Fibroblast of skin of scalp (primary cell): ENCODE data around the gene FOXP1.
A peak's percentile ranks its signal among the peaks of the same experiment; 100 is the strongest.
"Not testable (repeated sequence)": the region's sequence is repeated elsewhere in the genome, so short reads cannot be mapped to it uniquely, and the experiment has no call there.

Experiments used
- DNase-seq: peaks from one replicate; pipeline ENCODE4 v3.0.0-alpha.2; 2013

Gene FOXP1

GRCh38 chr3:71447803-71448202 is 135.7 kb downstream of the FOXP1 start:
- no peak for DNase-seq

DNA sequence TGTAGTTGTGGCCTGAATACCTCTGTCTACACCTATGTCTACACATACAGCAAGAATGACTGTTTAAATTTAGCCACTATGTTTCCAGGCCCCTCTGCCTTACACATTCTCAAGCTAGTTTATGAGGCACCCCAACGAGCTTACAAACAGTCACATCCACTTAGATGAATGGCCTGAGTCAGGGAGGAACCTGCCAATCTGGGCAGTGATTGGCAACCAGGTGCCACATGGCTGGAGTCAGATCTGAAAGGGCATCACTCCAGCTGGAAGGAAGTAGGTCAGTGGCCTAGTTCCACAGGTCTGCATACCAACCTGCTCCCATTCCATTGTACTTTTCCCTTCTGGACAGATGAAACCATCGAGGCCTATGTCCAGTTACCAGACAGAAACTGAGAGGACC is 136.3 kb downstream of the FOXP1 start:
- DNase-seq = no peak

DNA sequence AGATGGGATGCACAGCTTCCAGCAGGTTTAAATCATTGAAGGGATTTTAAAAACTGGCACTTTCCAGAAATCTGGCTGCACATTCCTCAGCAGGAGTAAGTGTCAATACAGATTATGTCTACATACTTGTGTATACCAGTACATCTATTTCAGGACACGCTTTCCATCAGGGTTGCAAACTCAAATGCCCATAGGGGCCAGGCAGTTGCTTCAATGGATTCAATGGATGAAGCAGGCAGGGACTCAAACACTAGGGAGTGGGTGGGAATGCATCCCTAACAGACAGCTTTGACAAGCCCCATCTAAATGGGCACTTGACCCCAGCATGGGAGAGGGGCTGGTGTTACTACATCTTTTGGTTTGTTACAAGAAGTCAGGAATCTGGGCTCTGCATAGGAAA is 136.8 kb downstream of the FOXP1 start:
- DNase-seq = no peak

GRCh38 chr3:71446260-71446659 is 137.3 kb downstream of the FOXP1 start:
- no peak for DNase-seq

- no peak for DNase-seq
Observed at GRCh38 chr3:71444861-71445259, 138.7 kb downstream of the FOXP1 start.

DNA sequence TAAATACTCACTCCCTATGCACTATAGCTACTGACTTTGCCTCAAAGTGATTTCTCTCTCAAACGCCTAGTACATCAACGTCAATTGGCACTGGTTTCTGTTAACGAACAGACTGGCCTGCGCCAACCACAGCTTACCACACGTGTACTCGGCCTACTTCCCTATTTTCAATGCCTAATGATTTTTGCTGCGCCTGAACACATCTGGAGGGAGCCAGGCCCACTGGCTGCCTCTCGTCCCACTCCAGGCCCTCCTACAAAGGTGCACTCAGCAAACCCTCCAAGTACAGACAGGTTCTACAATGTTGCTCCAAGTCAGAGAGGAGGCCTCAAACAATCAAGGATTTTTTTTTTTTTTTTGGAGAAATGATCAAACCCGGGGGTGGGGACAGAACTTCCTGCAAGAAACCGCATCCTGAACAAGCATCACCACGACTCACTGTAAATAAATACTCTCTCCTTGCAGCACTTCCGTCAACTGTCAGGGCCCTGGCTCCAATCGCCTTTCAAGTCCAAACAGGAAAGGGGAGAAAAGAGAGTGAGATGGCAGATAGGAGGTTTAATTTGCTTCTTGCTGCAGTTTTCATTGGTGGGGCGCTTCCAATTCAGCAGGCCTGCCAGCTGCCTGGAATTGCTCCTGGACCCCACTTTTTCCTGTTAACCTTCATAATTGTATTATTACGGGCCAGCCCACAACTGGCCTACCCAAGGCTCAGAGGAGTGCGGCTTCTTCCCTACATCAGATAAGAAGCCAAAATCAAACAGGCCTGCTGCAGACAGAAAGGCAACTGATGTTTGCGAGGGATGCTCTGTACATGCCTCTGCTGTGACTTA is 139.3 kb downstream of the FOXP1 start:
- peak; percentile 49 for DNase-seq

GRCh38 chr3:71443332-71443731 is 140.2 kb downstream of the FOXP1 start:
- no peak for DNase-seq

DNA sequence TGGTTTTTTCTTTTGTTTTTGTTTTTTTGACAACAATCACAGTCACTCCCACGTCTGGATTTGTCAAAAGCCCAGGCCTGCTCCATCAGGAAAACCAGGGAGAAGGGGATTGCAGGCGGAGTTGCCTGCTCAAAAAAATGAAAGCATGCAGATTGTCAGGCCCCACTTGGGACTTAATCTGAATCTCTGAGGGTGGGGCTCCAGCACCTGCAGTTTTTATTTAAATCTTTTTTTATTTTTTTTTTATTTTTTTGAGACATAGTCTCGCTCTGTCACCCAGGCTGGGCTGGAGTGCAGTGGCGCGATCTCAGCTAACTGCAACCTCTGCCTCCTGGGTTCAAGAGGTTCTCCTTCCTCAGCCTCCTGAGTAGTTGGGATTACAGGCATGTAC is 140.9 kb downstream of the FOXP1 start:
- DNase-seq = no peak

- no peak for DNase-seq
Observed at GRCh38 chr3:71441925-71442651, 141.4 kb downstream of the FOXP1 start.

DNA sequence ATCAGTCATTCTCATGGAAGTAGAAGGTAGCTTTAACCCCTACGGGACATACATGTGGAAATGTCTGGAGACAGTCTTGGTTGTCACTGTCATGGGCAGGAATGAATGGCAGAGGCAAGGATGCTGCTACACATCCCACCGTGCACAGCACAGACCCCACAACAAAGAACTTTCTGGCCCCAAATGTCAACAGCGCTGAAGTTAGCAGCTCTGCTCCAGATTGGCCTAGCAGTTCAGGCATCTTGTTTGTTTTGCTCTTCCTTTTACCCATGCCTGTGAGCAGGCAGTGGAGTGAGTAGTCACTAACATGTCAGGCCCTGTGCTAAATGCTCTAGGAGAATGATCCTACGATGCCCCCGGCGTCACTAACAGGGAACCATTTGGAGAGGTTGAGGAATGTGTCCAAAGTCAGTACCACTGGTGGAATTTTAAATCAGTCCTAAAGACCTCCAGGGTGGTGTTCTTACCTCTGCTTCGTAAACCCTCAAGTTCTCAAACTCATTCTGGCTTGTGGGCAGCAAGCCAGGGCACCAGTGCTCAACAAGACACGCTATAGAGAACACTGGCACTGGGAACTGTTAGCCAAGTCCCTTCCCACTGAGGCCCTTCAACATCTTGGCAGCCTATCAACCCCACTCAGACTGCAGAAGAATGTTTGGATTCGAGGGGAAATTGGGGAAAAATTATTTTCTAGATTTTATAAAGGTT is 142.2 kb downstream of the FOXP1 start:
- peak; percentile 32 for DNase-seq

- DNase-seq = no peak
Observed at GRCh38 chr3:71438904-71439303, 144.6 kb downstream of the FOXP1 start.

DNA sequence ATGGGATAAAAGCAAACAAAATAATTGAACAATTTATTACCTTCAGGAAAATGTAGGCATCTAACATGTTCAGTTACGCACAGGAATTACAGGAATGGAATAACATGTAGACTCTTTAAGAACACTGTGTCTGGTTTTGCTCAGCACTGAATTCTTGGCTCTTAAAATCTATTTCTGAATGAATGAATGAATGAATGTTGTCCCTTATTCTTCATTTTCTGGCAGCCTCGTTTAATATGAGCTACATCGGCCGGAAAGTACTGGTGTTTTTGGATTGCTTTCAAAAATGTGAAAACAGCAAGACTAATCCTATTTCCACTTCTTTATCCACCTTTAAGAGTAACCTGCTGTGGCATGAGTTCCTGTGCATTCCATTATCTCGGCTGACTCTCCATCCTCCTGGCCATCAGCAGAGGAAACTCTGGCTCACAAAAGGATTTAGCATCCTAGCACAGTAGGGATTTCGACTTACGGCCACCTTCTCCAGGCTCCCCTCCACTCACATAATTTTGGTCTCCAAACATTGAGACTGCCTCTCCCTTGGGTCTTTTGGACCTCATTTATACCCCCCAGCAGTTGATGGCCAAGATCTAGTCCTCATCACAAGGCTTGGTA is 145.3 kb downstream of the FOXP1 start:
- DNase-seq = no peak

DNA sequence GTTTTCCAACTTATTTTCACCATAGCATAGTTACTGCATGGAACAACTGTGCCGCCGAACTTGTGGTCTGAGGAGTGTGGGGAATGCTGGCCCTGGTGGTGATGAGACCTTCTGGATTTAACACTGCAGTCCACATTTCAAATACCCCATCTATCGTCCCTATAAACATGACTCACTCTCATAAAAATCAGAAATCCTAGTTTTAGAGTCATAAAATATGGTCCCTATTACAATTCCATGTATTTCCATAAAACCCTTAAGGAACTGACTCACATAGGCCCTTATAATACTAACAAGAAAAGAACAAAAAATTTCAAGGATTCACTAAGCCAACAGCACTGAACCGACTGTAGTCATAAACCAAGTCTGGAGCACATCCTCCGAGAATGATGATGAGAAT is 147.2 kb downstream of the FOXP1 start:
- DNase-seq = peak; percentile 89

DNA sequence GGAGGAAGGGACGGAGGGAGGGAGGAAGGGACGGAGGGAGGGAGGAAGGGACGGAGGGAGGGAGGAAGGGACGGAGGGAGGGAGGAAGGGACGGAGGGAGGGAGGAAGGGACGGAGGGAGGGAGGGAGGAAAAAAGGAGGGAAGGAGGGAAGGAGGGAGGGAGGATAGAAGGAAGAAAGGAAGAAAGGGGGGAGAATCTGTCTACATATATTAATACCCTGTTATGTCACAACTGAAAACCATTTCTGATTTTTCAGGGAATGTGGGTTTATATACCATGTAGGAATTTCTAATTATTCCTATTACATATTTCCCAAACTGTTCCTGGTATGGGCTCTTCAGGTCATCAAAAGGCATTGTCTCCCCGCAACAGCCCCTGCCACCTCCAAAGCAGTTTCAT is 147.7 kb downstream of the FOXP1 start:
- DNase-seq = not testable (repeated sequence)

DNA sequence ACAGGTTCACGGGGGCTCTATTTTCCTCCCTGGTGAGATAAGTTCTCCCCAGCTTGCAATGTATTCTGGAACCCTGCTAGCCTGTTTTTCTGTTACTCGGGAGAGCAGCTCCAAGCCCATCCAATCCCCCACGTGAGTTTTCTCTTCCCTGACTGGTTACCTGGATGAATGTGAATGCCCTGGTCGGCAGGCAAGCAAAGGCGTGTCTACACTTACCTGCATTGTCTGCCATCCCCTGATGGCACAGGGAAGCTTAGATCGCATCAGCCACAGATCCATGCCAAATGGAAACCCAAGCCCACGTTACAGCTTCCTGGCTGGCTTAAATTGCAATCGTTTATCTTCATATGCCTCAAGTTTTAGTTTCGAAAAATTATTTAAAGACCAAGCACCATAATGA is 149.9 kb downstream of the FOXP1 start:
- no peak for DNase-seq

GRCh38 chr3:71432044-71432975 is 151.2 kb downstream of the FOXP1 start:
- no peak for DNase-seq

DNA sequence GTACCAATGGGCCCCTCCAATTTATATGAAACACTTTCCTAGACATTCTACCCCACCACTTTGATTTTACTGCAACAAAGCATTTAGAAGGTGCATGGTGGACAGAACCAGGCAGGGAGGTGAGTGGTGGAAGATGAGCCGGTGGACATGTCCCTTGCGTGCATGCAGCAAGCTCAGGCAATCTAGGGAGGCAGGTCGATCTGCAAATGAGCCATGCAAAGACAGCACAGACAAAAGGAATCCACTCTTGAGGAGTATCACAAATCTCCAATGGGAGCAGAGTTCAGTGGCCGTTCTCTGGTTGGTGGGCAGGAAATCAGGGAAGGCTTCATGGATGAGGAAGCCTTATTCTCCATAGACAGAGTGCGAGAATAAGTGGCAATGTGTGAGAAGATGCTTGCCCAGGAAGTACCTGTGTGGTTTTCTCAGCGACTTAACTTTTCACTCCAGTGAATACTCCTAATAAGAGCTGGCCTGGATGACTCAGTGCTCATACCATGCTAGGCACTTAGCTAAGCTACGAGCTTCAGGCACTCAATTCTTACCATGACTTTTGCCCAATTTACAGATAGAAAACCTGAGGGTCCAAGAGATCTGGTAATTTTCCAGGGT is 152.5 kb downstream of the FOXP1 start:
- DNase-seq = no peak

- no peak for DNase-seq
Observed at GRCh38 chr3:71429597-71429988, 153.9 kb downstream of the FOXP1 start.

GRCh38 chr3:71428841-71429596 is 154.5 kb downstream of the FOXP1 start:
- DNase-seq = no peak

DNA sequence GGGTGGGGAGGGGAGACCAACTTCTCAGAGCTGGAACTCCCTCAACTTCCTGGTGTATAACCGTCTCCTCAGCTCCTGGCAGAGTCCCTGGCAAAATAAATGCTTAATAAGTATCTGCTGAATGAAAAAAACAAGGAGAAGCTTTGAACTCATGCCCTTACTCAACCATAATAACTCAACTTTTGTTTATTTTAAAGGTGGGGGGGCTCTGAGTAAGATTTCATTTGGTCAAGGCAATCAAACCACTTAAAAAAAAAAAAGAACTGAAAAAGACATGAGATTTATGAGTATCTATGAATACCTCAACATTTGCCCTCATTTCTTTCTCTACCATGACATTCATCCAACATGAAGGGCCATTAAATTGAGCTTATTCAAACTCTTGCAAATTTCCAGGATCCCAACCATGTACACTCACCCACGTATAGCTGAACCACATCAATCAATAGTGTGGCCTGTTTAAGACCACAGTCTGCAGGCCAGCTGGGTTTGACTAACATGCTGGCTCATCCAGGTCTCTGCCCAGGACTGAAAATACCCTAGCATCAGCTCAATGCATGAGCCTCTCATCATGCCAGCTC is 157.9 kb downstream of the FOXP1 start:
- peak; percentile 51 for DNase-seq
